ENCODE results near the gene HAO1.

DNA sequence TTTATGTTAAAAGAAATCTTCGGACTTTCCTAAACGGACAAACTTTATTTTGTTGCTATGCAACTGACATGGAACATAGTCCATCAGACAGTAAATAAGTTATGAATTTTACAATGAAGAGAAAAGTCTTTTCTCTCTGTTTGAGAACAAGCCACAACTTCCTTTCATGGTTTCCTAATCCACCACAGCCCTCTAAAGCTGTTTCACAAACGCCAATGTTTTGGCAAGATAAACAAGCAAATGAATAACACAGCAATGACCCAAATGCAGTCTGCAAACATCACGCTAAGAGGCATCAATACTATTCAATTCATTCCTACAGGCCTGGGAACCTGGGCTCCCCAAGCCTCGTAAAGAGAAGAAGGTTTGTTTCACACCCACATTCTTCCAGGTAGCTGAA lies 60.4 kb downstream of the HAO1 start:
- TF ChIP-seq, protein P1, sequence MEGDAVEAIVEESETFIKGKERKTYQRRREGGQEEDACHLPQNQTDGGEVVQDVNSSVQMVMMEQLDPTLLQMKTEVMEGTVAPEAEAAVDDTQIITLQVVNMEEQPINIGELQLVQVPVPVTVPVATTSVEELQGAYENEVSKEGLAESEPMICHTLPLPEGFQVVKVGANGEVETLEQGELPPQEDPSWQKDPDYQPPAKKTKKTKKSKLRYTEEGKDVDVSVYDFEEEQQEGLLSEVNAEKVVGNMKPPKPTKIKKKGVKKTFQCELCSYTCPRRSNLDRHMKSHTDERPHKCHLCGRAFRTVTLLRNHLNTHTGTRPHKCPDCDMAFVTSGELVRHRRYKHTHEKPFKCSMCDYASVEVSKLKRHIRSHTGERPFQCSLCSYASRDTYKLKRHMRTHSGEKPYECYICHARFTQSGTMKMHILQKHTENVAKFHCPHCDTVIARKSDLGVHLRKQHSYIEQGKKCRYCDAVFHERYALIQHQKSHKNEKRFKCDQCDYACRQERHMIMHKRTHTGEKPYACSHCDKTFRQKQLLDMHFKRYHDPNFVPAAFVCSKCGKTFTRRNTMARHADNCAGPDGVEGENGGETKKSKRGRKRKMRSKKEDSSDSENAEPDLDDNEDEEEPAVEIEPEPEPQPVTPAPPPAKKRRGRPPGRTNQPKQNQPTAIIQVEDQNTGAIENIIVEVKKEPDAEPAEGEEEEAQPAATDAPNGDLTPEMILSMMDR (IDR thresholded peaks at IDR 0.05) = no peak
- TF ChIP-seq POLR2A (IDR thresholded peaks at IDR 0.05) = no peak
